ENCODE results near the gene STIL.
"Not testable (repeated sequence)": the region's sequence is repeated elsewhere in the genome, so short reads cannot be mapped to it uniquely, and the experiment has no call there.

The STIL gene

DNA sequence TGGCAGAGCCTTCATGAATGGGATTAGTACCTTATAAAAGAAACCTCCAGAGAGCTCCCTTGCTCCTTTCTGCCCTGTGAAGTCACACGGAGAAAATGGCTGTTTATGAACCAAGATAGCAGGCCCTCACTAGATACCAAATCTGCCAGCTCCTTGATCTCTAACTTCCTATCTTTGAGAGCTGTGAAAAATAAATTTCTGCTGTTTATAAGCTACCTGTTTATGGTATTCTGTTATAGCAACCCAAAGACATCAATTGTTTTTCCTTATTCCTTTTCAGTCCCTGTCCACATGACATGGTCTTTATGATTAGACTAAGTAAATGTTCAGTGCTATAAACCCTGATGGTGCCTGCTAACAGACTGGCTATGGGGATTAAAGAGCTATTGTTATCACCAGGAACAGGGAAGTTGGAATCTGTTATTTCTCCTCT is 9.7 kb upstream of the STIL start:
- Histone ChIP-seq H3K9ac (ENCODE audit: insufficient read length, low read depth) (no peak overlapping the region), H3K4me1 (ENCODE audit: insufficient read depth, insufficient read length) (no peaks in the 10 kb centered on the region), H3K9me3 (ENCODE audit: insufficient read depth, low read length) (no peaks in the 10 kb centered on the region), H3K27me3 (ENCODE audit: insufficient read depth, insufficient read length) (no peaks in the 10 kb centered on the region), H3K4me3 (ENCODE audit: insufficient read length, low read depth) (no peak overlapping the region), H3K36me3 (ENCODE audit: insufficient read depth, insufficient read length, low read length) (no peaks in the 10 kb centered on the region)
- DNase-seq (ENCODE audit: low read depth, low spot score), result no peak
- TF ChIP-seq SUZ12 (IDR thresholded peaks at IDR 0.05; ENCODE audit: extremely low read depth, insufficient read depth, insufficient read length) (no peak), YY1 (IDR thresholded peaks at IDR 0.05; ENCODE audit: insufficient read depth, insufficient read length) (no peak), ZNF274 (IDR thresholded peaks at IDR 0.05; ENCODE audit: low read depth, low read length) (no peak)

GRCh38 chr1:47319968-47320367 is 6.0 kb upstream of the STIL start:
- H3K4me3 ChIP-seq (ENCODE audit: insufficient read length, low read depth); H3K9ac ChIP-seq (ENCODE audit: insufficient read length, low read depth); H3K9me3 ChIP-seq (ENCODE audit: insufficient read depth, low read length); DNase-seq (ENCODE audit: low read depth, low spot score); H3K27me3 ChIP-seq (ENCODE audit: insufficient read depth, insufficient read length); H3K4me1 ChIP-seq (ENCODE audit: insufficient read depth, insufficient read length); H3K36me3 ChIP-seq (ENCODE audit: insufficient read depth, insufficient read length, low read length): not testable (repeated sequence)

DNA sequence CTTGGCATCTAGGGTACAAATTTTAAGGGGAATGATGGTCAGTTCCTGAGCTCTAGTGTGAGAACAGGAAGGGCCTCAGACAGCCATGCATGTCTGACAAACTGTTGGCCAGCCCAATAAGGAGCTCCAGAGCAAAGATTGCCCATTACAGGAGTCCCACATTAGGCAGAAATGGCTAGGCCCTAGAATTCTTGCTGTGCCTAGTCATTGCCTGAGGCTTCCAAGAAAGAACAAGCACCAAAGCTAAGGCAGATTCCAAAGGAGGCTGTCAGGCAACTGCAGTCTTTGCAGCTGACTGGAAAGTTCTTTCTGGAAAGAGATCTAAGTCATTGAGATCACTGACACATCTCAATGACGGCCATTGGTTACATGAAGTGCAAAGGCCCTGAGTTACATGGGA is 3.9 kb upstream of the STIL start:
- no peaks in the 10 kb centered on the region for H3K9me3 ChIP-seq (ENCODE audit: insufficient read depth, low read length)
- peaks cover under 1% of the 10 kb centered on the region for H3K36me3 ChIP-seq (ENCODE audit: insufficient read depth, insufficient read length, low read length)
- TF ChIP-seq ZNF274 (IDR thresholded peaks at IDR 0.05; ENCODE audit: low read depth, low read length), result no peak
- TF ChIP-seq YY1 (IDR thresholded peaks at IDR 0.05; ENCODE audit: insufficient read depth, insufficient read length), result no peak
- no peak for TF ChIP-seq SUZ12 (IDR thresholded peaks at IDR 0.05; ENCODE audit: extremely low read depth, insufficient read depth, insufficient read length)
- H3K4me3 ChIP-seq (ENCODE audit: insufficient read length, low read depth), result no peak overlapping the region
- no peak for DNase-seq (ENCODE audit: low read depth, low spot score)
- no peak overlapping the region for H3K9ac ChIP-seq (ENCODE audit: insufficient read length, low read depth)
- no peaks in the 10 kb centered on the region for H3K27me3 ChIP-seq (ENCODE audit: insufficient read depth, insufficient read length)
- H3K4me1 ChIP-seq (ENCODE audit: insufficient read depth, insufficient read length), result no peaks in the 10 kb centered on the region

DNA sequence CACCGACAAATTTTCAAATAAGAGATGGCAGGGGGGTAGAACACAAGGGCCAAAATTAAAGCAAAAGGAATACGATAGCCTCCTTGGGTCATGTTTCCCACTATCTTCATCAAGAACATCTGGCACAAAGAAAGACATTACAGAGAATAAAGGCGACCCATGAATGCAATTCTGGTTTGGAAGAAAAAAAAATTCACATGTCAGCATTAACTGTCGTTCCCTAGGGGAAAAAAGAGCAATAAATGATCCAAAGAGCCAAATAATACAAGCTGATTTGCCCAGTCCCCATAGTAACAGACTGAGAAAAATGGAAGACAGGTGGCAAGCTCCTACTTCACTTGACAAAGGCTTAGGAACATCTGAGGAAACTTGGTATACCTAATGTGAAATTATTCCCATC is 4.5 kb downstream of the STIL start:
- no peak for DNase-seq (ENCODE audit: low read depth, low spot score)
- TF ChIP-seq SUZ12 (IDR thresholded peaks at IDR 0.05; ENCODE audit: extremely low read depth, insufficient read depth, insufficient read length) (no peak), ZNF274 (IDR thresholded peaks at IDR 0.05; ENCODE audit: low read depth, low read length) (no peak), YY1 (IDR thresholded peaks at IDR 0.05; ENCODE audit: insufficient read depth, insufficient read length) (no peak)

DNA sequence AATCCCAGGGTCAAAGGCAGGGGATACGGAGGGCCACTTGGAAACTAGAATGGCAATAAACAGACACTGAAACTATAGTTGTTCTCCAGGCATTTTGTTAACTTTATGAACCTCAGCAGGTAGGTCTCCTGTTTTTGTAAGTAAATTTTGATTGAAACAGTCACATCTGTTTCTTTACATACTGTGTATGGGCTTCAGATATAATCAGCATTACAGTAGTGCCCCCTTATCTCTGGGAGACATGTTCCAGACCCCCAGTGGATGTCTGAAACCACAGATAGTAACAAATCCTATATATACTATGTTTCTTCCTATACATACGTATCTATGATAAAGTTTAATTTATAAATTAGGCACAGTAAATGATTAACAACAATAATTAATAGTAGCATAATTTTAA is 11.5 kb downstream of the STIL start:
- H3K36me3 ChIP-seq (ENCODE audit: insufficient read depth, insufficient read length, low read length), result peaks cover 95% of the 10 kb centered on the region
- TF ChIP-seq YY1 (IDR thresholded peaks at IDR 0.05; ENCODE audit: insufficient read depth, insufficient read length) (no peak), ZNF274 (IDR thresholded peaks at IDR 0.05; ENCODE audit: low read depth, low read length) (no peak), SUZ12 (IDR thresholded peaks at IDR 0.05; ENCODE audit: extremely low read depth, insufficient read depth, insufficient read length) (no peak)

More for the DNA sequence above, 4.5 kb downstream of the STIL start:
- Histone ChIP-seq H3K4me1 (ENCODE audit: insufficient read depth, insufficient read length) (no peaks in the 10 kb centered on the region), H3K27me3 (ENCODE audit: insufficient read depth, insufficient read length) (no peaks in the 10 kb centered on the region), H3K9me3 (ENCODE audit: insufficient read depth, low read length) (no peaks in the 10 kb centered on the region), H3K9ac (ENCODE audit: insufficient read length, low read depth) (no peak overlapping the region), H3K4me3 (ENCODE audit: insufficient read length, low read depth) (no peak overlapping the region), H3K36me3 (ENCODE audit: insufficient read depth, insufficient read length, low read length) (peaks cover 74% of the 10 kb centered on the region)

DNA sequence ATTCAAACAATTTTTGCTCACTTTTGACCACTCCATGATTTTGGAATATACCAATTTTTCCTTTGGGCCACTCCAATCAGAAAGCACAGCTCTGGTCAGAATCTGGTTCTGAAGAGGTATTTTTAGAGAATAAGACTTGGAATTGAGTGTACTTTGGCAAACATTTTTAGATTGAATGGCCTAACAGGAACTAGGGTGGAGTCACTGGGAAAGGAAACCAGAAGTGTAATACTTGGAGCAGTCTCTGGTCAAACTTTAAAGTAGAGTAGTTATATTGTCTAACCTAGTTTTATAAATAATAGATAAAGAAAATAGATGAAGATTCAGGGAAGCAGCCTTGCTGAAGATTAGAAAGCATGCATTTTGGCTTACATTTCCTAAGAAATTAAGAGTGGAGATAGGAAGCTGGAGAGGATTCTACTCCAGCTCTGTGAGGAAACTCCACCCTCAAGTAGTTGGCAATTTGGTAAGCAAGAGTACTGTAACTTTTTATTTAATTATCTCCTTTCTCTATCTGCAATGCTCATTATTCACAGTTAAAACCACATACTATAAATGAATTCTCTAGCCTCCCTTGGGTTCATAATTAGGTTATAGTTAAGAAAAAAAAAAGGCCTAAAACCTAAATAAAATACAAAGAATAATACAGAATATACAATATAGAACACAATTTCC is 15.8 kb downstream of the STIL start:
- Histone ChIP-seq H3K4me3 (ENCODE audit: insufficient read length, low read depth) (no peak overlapping the region), H3K36me3 (ENCODE audit: insufficient read depth, insufficient read length, low read length) (peaks cover 96% of the 10 kb centered on the region), H3K9ac (ENCODE audit: insufficient read length, low read depth) (no peak overlapping the region), H3K27me3 (ENCODE audit: insufficient read depth, insufficient read length) (no peaks in the 10 kb centered on the region), H3K4me1 (ENCODE audit: insufficient read depth, insufficient read length) (no peaks in the 10 kb centered on the region), H3K9me3 (ENCODE audit: insufficient read depth, low read length) (no peaks in the 10 kb centered on the region)
- TF ChIP-seq ZNF274 (IDR thresholded peaks at IDR 0.05; ENCODE audit: low read depth, low read length) (no peak), SUZ12 (IDR thresholded peaks at IDR 0.05; ENCODE audit: extremely low read depth, insufficient read depth, insufficient read length) (no peak), YY1 (IDR thresholded peaks at IDR 0.05; ENCODE audit: insufficient read depth, insufficient read length) (no peak)
- no peak for DNase-seq (ENCODE audit: low read depth, low spot score)

More for the DNA sequence above, 11.5 kb downstream of the STIL start:
- H3K9me3 ChIP-seq (ENCODE audit: insufficient read depth, low read length), result no peaks in the 10 kb centered on the region
- H3K4me3 ChIP-seq (ENCODE audit: insufficient read length, low read depth), result no peak overlapping the region
- H3K4me1 ChIP-seq (ENCODE audit: insufficient read depth, insufficient read length), result no peaks in the 10 kb centered on the region
- H3K9ac ChIP-seq (ENCODE audit: insufficient read length, low read depth), result no peak overlapping the region
- no peak for DNase-seq (ENCODE audit: low read depth, low spot score)
- no peaks in the 10 kb centered on the region for H3K27me3 ChIP-seq (ENCODE audit: insufficient read depth, insufficient read length)

GRCh38 chr1:47295579-47295978 is 18.4 kb downstream of the STIL start:
- H3K9ac ChIP-seq (ENCODE audit: insufficient read length, low read depth), result no peak overlapping the region
- TF ChIP-seq ZNF274 (IDR thresholded peaks at IDR 0.05; ENCODE audit: low read depth, low read length) (no peak), YY1 (IDR thresholded peaks at IDR 0.05; ENCODE audit: insufficient read depth, insufficient read length) (no peak)
- no peak for DNase-seq (ENCODE audit: low read depth, low spot score)
- H3K36me3 ChIP-seq (ENCODE audit: insufficient read depth, insufficient read length, low read length), result peaks cover 93% of the 10 kb centered on the region
- H3K9me3 ChIP-seq (ENCODE audit: insufficient read depth, low read length), result no peaks in the 10 kb centered on the region
- H3K4me3 ChIP-seq (ENCODE audit: insufficient read length, low read depth), result no peak overlapping the region
- no peaks in the 10 kb centered on the region for H3K4me1 ChIP-seq (ENCODE audit: insufficient read depth, insufficient read length)
- H3K27me3 ChIP-seq (ENCODE audit: insufficient read depth, insufficient read length), result no peaks in the 10 kb centered on the region

- not testable (repeated sequence) for H3K9ac ChIP-seq (ENCODE audit: insufficient read length, low read depth); H3K9me3 ChIP-seq (ENCODE audit: insufficient read depth, low read length); DNase-seq (ENCODE audit: low read depth, low spot score); H3K4me3 ChIP-seq (ENCODE audit: insufficient read length, low read depth); H3K27me3 ChIP-seq (ENCODE audit: insufficient read depth, insufficient read length); H3K4me1 ChIP-seq (ENCODE audit: insufficient read depth, insufficient read length)
- peaks cover 93% of the 10 kb centered on the region for H3K36me3 ChIP-seq (ENCODE audit: insufficient read depth, insufficient read length, low read length)
These were observed 19.1 kb downstream of the STIL start for GRCh38 chr1:47294863-47295262.

GRCh38 chr1:47288116-47288515 is 25.8 kb downstream of the STIL start:
- H3K9ac ChIP-seq (ENCODE audit: insufficient read length, low read depth); DNase-seq (ENCODE audit: low read depth, low spot score); H3K4me1 ChIP-seq (ENCODE audit: insufficient read depth, insufficient read length); H3K4me3 ChIP-seq (ENCODE audit: insufficient read length, low read depth); H3K9me3 ChIP-seq (ENCODE audit: insufficient read depth, low read length); H3K27me3 ChIP-seq (ENCODE audit: insufficient read depth, insufficient read length): not testable (repeated sequence)
- H3K36me3 ChIP-seq (ENCODE audit: insufficient read depth, insufficient read length, low read length), result peaks cover 92% of the 10 kb centered on the region
